ENCODE results near the gene ZNF511. TPM values are rescaled to one million over a fixed set of nuclear protein-coding genes. Genes with fewer than 3 reads are reported as not detected.

The ZNF511 gene
- total and polyA plus RNA-seq, 5 experiments from 2014 or later = 38.0 to 80.4 (median 75.9) TPM

GRCh38 chr10:133335246-133336117, 26.8 kb downstream of the ZNF511 start:
- POLR2A ChIA-PET = interaction anchor here (0.9 to 2.4 kb wide), 7 partner anchors 9 to 59 kb away, joined by 3 to 11 read pairs (median 4); partner anchors contain the start of genes ECHS1 and MTG1
- DNase-seq (peak; percentile 73 to 97 (median 88)), ATAC-seq (peak; percentile 57 to 59)
- Mint-ChIP-seq H3K4me1 (peaks cover 2 to 7% (median 7%) of the 10 kb centered on the region in 4 donors), H3K9me3 (peaks cover 0 to 9% (median 0%) of the 10 kb centered on the region in 9 donors), H3K4me3 (peak overlapping the region in 9 of 10 donors; percentile 67 to 94 (median 77)), H3K27ac (peak overlapping the region in 9 of 10 donors; percentile 56 to 97 (median 93)), H3K36me3 (no peaks in the 10 kb centered on the region), H3K27me3 (peaks cover 0 to 13% (median 0%) of the 10 kb centered on the region in 5 donors)

GRCh38 chr10:133336118-133336576, 27.4 kb downstream of the ZNF511 start:
- Mint-ChIP-seq H3K4me3 (no peak overlapping the region), H3K27me3 (peaks cover 0 to 8% (median 0%) of the 10 kb centered on the region in 5 donors), H3K36me3 (no peaks in the 10 kb centered on the region), H3K9me3 (peaks cover 0 to 9% (median 0%) of the 10 kb centered on the region in 9 donors), H3K27ac (peak overlapping the region in 3 of 10 donors; percentile 62 to 97 (median 93)), H3K4me1 (peaks cover 2 to 7% (median 7%) of the 10 kb centered on the region in 4 donors)
- DNase-seq (peak in 1 of 10 donors; percentile 70), ATAC-seq (peak in 1 of 2 donors; percentile 5)
- POLR2A ChIA-PET = interaction anchor here (0.9 to 2.4 kb wide), 8 partner anchors 10 to 58 kb away, joined by 3 to 11 read pairs (median 4); partner anchors contain the start of genes ECHS1 and MTG1

- Mint-ChIP-seq H3K27ac (peak within 1 kb of the TSS in 8 of 10 donors; percentile 83 to 97 (median 93)), H3K4me3 (peak within 1 kb of the TSS in 9 of 10 donors; percentile 67 to 85 (median 77)), H3K9me3 (peaks cover 0 to 9% (median 0%) of the 10 kb centered on the region in 9 donors), H3K27me3 (peaks cover under 1 to 12% (median 4%) of the 10 kb centered on the region in 5 donors), H3K4me1 (peaks cover 2 to 7% (median 7%) of the 10 kb centered on the region in 4 donors), H3K36me3 (no peaks in the 10 kb centered on the region)
- DNase-seq (peak; percentile 78 to 97 (median 88)), ATAC-seq (peak; percentile 52 to 60)
- POLR2A ChIA-PET = interaction anchor here (0.9 to 2.4 kb wide), 7 partner anchors 10 to 57 kb away, joined by 3 to 11 read pairs (median 4); partner anchors contain the start of genes ECHS1 and MTG1
These were observed 28.1 kb downstream of the ZNF511 start, which contains the start of gene CALY for GRCh38 chr10:133336577-133337369. TSS of gene CALY (minus strand) at chr10:133336896. CDS start at chr10:133328989, 7,907 bp downstream.

GRCh38 chr10:133337370-133337725, 28.6 kb downstream of the ZNF511 start:
- H3K4me3 Mint-ChIP-seq = no peak overlapping the region
- POLR2A ChIA-PET = interaction anchor here (0.9 kb wide), 1 partner anchor 54 kb away, joined by 3 read pairs; no protein-coding TSS in a partner anchor
- H3K4me1 Mint-ChIP-seq = peaks cover 2 to 7% (median 7%) of the 10 kb centered on the region in 4 donors
- DNase-seq (no peak), ATAC-seq (no peak)
- H3K36me3 Mint-ChIP-seq = no peaks in the 10 kb centered on the region
- H3K9me3 Mint-ChIP-seq = peaks cover 0 to 9% (median 0%) of the 10 kb centered on the region in 9 donors
- H3K27ac Mint-ChIP-seq = no peak overlapping the region
- H3K27me3 Mint-ChIP-seq = peaks cover 3 to 12% (median 7%) of the 10 kb centered on the region in 5 donors

- no peak overlapping the region for H3K4me3 Mint-ChIP-seq
- H3K27me3 Mint-ChIP-seq = peaks cover 7 to 13% (median 11%) of the 10 kb centered on the region in 5 donors
- no peak overlapping the region for H3K27ac Mint-ChIP-seq
- peaks cover 2 to 7% (median 6%) of the 10 kb centered on the region in 4 donors for H3K4me1 Mint-ChIP-seq
- DNase-seq = no peak
- no peak for ATAC-seq
- H3K36me3 Mint-ChIP-seq = no peaks in the 10 kb centered on the region
- H3K9me3 Mint-ChIP-seq = peaks cover 0 to 2% (median 0%) of the 10 kb centered on the region in 9 donors
- POLR2A ChIA-PET = no interaction called here
These were observed 29.7 kb downstream of the ZNF511 start for GRCh38 chr10:133338080-133339071.

- H3K27me3 Mint-ChIP-seq = peaks cover 11 to 27% (median 18%) of the 10 kb centered on the region in 5 donors
- no peaks in the 10 kb centered on the region for H3K36me3 Mint-ChIP-seq
These were observed 31.1 kb downstream of the ZNF511 start for GRCh38 chr10:133339708-133340380.

GRCh38 chr10:133341983-133342382, 33.3 kb downstream of the ZNF511 start:
- peak overlapping the region in 1 of 10 donors; percentile 68 for H3K27ac Mint-ChIP-seq
- no peak overlapping the region for H3K4me3 Mint-ChIP-seq
- peaks cover 19 to 46% (median 24%) of the 10 kb centered on the region in 5 donors for H3K27me3 Mint-ChIP-seq
- H3K36me3 Mint-ChIP-seq = no peaks in the 10 kb centered on the region
- H3K9me3 Mint-ChIP-seq = peaks cover 0 to 2% (median 0%) of the 10 kb centered on the region in 9 donors
- POLR2A ChIA-PET = no interaction called here
- DNase-seq = no peak
- no peak for ATAC-seq
- peaks cover 0 to 14% (median 0%) of the 10 kb centered on the region in 4 donors for H3K4me1 Mint-ChIP-seq

More at GRCh38 chr10:133339708-133340380, 31.1 kb downstream of the ZNF511 start:
- H3K9me3 Mint-ChIP-seq = no peaks in the 10 kb centered on the region
- DNase-seq (no peak), ATAC-seq (no peak)
- POLR2A ChIA-PET = no interaction called here
- H3K4me1 Mint-ChIP-seq = peaks cover 2 to 5% (median 3%) of the 10 kb centered on the region in 4 donors
- no peak overlapping the region for H3K4me3 Mint-ChIP-seq
- no peak overlapping the region for H3K27ac Mint-ChIP-seq

GRCh38 chr10:133342942-133343341, 34.2 kb downstream of the ZNF511 start:
- Mint-ChIP-seq H3K4me3 (no peak overlapping the region), H3K36me3 (no peaks in the 10 kb centered on the region), H3K27ac (no peak overlapping the region), H3K4me1 (peaks cover 0 to 14% (median 0%) of the 10 kb centered on the region in 4 donors), H3K9me3 (peaks cover 0 to 2% (median 0%) of the 10 kb centered on the region in 9 donors), H3K27me3 (peaks cover 19 to 46% (median 24%) of the 10 kb centered on the region in 5 donors)
- DNase-seq (no peak), ATAC-seq (no peak)
- POLR2A ChIA-PET = no interaction called here

- Mint-ChIP-seq H3K4me1 (peaks cover 0 to 14% (median 0%) of the 10 kb centered on the region in 4 donors), H3K36me3 (no peaks in the 10 kb centered on the region), H3K4me3 (no peak overlapping the region), H3K27me3 (peaks cover 19 to 46% (median 24%) of the 10 kb centered on the region in 5 donors), H3K27ac (no peak overlapping the region), H3K9me3 (peaks cover 0 to 2% (median 0%) of the 10 kb centered on the region in 9 donors)
- no peak for DNase-seq
- ATAC-seq = no peak
- POLR2A ChIA-PET = interaction anchor here (0.7 kb wide), 1 partner anchor 9 kb away, joined by 12 read pairs; no protein-coding TSS in a partner anchor
These were observed 34.8 kb downstream of the ZNF511 start for GRCh38 chr10:133343558-133343957.

GRCh38 chr10:133344236-133344635, 35.5 kb downstream of the ZNF511 start:
- Mint-ChIP-seq H3K9me3 (peaks cover 0 to 2% (median 0%) of the 10 kb centered on the region in 9 donors), H3K36me3 (no peaks in the 10 kb centered on the region), H3K4me1 (peaks cover 0 to 17% (median 2%) of the 10 kb centered on the region in 4 donors), H3K4me3 (no peak overlapping the region), H3K27me3 (peaks cover 23 to 51% (median 27%) of the 10 kb centered on the region in 5 donors), H3K27ac (no peak overlapping the region)
- POLR2A ChIA-PET = interaction anchor here (0.7 kb wide), 1 partner anchor 8 kb away, joined by 12 read pairs; no protein-coding TSS in a partner anchor
- DNase-seq = no peak
- no peak for ATAC-seq

Data from naive thymus-derived CD8-positive, alpha-beta T cell (primary cell).